T-helper 22 cell (primary cell): ENCODE results near the gene UMAD1.

Experiments used
- DNase-seq: peaks from one replicate; pipeline ENCODE4 v3.0.0-alpha.2; 2020; ENCODE audit warnings: low read depth

UMAD1 gene

DNA sequence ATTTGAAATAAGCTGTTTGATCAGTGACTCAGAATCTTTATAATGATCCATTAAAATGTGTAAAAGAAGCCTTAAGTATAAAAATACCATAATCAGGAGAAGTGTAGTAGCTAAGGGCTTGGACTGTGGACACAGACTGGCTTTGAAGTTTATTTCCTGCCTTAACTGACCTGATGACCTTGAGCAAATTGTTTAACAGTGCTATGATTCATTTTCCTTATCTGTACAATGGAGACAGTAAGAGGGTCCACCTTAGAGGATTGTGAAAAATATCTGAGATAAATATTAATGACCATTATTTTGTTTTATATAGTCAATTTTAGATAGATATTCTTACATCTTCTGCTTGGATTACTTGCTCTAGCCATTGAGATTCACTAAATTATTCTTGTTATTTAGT is 91.2 kb downstream of the UMAD1 start:
- no peak for DNase-seq

DNA sequence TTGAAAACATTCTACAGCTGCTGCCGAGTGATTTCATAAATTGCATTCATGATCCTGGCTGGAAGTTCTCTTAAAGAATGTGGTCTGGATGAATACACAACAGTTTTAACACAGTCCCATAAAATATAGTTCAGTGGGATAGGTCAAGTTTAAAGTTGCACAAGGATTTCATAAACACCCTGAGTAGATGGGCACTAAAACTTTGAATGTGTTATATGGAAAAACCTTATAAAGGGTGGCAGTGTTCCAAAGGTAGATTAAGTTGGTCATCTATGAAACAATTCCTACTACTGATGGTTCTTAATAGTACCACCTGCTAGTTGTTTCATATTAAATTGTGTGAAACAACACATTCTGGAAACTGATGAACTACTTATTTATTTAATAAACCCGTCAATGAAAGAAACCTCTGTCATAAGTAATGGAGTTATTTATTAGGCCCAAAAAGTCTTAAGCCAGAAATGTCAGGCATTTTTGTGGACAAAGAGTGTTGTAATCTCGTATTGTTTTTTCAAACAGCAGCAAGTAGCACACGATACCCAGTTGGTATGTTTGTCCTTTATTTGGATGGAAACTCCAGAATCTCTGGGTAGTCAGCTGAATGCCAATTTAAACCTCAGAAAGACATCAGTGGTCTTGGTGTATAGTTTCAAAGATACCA is 92.2 kb downstream of the UMAD1 start:
- DNase-seq, result no peak

DNA sequence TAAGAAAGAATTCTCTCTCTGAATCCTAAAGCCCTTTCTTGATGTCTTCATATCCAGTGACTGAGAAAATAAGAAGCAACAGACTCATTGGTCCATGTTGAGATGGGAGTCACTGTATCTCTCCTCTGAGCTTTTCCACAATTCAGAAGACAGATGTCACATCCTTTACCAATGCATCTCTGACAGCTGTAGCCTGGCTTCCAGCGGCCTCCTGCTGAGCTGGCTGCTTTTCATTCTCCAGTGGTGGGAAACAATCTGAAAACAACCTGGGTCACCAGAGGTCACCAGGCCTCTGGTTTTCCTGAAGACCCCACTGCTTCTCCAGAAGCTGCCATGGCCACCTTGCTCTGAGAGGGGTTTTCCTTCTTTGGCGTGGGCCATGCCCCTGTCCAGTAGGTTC is 96.1 kb downstream of the UMAD1 start:
- DNase-seq, result no peak

DNA sequence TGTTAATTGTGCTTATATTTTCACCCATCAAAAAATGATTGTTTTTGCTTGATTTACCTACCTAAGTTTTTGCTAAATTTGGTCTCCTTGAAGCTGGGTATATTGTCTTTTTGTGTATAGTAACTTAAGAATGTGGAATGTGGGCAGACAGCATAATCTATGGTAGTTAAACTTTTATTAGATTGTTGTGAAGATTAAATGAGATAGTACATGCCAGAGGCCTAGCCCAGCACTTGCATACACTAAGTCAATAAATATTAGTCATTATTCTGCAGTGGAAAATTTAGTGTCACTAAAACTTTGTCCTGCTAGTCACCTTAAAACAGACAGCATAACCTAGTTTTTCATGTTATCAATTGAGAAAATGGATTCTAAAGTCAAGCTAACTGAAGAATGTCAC is 97.1 kb downstream of the UMAD1 start:
- DNase-seq, result no peak

DNA sequence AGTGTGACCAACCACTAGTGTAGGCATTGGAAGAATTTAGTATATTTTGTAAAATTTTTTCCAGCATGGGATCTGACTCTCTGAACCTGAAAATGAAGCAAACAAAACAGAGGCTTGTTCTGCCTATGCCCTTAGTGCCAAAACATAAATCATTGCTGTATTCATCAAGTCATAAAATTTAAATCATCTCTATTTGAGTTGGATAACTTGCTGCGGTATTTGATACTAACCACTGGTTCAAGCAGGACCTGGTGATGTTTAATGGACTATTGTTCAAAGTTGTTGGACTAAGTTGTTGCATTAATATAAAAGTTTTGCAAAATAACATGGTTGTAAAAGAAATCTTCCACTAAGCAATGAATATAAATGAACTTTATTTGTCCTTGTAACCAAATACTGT is 97.6 kb downstream of the UMAD1 start:
- DNase-seq, result no peak

DNA sequence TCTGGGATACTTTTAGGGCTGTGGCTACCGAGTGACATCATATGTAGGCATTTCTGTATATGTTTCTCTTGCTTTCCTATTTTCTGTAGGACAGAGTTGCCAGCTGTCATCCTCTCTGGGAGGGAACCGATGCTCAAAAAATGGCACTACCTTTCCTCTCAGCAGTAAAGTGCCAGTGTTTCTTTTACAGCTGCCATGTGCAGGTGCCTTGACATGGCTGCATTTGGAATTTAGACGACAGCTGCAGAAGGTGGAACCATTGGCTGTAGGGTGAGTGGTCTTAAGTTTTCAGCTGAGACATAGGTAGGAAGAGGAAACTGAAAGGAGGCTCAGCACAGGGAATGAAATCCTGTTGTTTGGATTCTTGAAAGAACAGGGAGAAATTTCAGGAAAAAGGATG is 98.1 kb downstream of the UMAD1 start:
- DNase-seq, result no peak

DNA sequence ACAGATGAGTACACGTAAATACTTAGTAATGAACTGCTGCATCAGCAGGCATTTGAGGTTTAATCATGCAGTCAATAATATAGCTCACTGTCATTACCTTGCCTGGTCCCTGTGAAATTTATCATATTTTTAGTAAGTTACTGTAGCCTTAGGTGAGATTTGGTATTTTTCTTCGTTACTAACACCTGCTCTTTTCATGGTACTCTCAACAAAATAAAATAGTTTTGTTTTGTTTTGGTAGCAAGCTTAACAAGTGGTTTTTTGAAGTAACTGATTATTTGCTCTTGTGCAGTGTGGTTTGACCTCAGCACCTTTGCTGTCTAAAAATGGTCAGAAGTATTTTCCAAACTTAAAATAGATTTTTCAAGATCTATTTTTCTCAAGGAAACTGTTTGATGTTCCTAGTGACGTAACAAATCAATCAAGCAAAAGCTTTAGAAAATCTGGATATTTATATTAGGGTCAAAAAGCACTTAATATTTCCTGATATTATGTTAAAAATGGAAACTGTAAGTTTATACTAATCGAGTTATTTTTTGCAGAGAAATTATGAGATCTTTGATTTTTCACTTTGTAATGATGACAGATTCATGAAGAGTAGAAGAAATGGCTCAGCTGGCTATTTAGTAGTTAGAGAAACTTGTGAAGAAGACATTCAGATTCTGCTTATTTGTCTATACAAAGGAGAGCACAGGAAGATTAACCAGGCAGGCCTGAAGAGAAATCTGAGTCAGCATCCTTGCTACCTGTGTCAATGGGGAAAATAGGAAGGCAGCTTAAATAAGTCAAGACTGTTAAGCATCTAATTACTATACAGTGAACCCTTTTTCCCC is 98.9 kb downstream of the UMAD1 start:
- DNase-seq, result no peak

DNA sequence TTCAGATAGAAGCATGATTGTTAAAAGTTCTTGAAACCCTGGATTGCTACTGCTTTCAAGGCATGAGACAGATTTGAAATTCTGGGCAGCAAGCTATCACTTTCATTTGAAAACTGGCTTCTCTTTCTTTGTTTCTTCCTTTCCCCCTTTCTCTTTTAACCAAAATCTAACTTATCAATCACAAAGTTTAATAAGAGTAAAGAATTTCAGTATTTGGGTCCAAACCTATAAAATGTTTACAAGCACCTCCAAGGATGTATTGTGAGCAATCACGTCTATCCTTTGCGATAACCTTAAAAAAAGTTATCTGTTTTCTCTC is 99.4 kb downstream of the UMAD1 start:
- no peak for DNase-seq

DNA sequence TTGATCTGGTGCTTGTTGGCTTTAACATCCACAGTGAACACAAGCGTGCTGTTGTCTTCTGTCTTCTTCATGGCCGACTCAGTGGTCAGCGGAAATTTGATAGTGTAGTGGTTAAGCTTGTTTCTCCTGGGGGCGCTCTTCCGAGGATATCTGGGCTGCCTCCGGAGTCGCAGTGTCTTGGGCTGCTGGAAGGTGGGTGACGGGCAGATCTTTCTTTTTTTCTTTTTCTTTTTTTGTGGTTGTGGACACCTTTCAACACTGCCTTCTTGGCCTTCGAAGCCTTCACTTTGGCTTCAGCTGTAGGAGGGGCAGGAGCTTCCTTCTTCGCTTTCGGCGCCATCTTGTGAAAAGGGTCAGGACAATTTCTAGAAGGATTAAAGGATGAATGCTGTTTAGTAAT is 101.7 kb downstream of the UMAD1 start:
- no peak for DNase-seq

DNA sequence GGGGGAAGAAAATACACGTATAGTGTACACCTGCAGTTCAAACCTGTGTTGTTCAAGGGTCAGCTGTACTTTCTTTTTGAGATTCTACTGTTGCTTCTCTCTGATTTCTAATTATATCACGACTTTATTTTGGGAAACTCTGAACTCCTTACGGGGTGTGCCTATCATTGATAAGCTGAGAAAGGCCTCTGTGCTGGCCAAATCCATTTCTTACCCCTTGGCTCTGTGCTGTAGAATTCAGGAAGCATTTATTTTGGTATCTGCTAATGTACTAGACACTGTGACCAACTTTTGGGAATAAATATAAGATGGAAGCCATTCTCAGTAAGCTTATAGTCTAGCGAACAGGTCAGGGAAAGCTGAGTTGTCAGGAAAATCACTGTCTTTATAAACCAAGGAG is 104.7 kb downstream of the UMAD1 start:
- no peak for DNase-seq

DNA sequence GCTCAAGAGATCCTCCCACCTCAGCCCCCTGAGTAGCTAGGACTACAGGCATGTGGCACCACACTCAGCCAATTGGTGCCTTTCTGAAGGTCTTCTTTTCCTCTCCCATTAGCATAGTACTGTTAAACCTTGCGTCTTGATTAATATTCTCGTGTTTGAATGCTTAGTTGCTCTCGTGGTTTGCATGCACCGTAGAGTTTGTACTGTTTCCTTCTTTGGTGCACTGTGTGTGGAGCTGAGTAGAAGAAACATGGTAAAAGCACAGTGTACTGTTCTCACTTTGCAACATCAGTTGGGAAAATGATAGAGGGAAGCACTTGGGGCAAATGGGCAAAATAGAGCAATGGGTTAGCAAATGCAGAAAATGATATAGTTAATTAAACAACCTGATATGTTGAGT is 105.4 kb downstream of the UMAD1 start:
- DNase-seq, result no peak

DNA sequence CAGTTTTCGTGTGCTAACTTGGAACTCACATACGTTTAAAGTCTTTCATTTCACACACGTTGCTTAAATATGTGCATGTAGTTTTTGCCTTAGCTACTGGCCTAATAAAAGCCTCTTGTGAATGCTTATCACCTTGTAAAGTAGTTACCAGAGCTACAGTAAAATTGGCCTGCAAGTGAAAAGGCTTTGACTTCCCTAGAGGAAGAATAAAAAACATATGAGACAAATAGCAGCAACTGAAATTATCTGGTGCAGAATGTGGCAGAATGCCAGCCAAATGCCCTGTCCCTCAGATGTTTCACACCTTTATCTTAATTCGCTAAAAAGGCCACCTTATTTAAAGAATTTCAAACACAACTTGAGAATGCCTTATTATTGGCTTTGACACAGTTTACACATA is 105.9 kb downstream of the UMAD1 start:
- DNase-seq, result no peak

DNA sequence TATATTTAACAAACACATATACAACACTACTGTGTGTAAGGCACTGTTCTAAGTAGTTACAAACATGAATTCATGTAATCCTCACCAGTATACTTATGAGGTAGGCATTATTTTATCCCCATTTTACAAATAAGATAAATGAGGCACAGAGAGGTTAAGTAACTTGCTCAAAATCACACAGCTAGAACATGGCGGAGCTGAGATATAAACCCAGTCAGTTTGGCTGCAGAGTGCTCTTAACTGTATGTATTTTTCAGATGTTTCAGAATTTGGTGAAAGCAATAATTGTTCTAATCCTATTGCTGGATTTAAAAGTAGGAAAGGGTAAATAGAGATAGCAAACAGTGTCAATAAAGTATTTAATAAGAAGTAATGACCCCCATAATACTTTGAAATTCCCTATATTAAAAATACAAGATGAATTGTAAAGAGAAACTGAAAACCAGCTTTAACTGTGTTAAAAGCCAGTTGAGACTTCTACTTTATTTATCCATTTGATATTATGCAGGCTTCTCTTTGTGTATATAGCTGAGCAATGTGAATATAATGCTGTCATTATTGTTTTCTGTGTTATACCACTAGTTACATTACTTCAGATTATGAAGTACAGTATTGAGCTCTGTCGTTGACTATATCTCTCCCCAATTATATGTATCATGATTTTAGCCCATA is 110.2 kb downstream of the UMAD1 start:
- DNase-seq, result no peak

DNA sequence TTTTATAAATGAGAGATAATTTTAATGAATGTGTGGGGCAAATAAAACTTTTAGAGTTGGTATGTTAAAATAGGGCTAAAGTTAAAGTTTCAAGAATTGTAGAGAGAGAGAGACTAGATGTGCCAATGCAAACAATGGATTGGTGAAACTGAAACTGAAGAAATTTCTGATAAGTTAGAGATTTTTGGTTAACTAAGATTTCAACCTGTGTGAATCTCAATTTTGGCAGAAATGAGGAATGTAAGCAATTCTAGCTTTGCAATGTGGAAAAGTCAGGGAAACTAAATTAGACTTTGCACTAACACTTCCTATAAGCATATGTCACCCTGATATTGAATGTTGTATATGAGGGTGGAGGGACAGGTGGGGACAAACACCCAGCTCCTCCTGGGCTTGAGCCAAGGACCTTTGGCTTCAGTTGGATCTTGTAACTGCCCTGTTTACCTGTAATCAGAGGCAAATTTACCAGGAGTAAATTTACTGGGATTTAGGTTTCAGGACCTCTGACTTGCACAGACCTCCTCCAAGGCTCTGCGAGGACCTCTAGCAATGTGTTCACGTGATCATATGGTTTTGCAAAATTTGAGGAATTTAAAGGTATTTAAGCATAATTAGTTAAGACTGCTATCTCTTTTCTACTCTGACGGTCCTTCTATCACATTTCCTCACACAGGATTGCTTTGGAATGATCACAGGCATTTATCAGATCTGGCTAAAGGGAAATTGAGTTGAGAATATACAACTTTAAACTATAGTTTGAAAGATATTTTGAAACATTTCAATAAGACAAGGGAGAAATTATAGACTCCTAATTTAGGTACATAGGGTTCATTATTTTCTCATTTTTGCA is 110.9 kb downstream of the UMAD1 start:
- DNase-seq, result no peak

DNA sequence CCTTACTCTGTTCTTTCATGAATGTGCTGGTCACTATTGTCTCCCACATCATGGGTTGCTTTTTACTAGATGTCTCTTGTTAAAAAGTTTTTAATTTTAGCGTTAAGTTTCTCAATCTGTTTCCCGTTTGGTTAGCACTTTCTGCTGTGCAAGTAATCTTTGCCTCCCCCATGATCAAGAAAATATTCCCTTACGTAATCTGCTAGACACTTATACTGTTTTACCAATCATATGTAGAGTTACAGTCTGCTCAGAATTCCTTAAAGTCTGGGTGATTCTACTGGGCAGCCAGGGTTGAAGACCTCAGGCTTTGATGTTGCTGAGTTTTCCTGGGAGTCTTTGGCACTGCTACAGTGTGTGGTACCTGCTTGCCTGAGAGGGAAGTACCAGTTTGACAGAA is 116.0 kb downstream of the UMAD1 start:
- no peak for DNase-seq

DNA sequence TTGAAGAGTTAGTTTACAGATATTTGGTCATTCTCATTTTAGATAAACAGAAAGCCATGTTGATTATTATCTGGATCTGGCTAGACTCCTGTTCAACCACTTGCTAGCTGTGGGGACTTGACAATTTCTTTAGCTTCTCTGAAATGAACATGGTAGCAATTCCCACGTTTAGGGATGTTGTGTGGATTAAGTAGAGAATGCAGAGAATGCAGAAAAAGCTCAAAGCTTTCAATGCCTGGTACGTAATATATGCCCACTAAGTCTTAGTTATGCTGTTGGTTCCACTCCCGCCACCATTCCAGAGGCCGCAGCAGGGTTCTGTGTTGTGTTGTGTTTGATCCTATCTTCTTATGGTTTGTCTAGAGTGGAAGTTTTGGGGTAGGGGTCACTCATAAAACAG is 117.0 kb downstream of the UMAD1 start:
- no peak for DNase-seq

DNA sequence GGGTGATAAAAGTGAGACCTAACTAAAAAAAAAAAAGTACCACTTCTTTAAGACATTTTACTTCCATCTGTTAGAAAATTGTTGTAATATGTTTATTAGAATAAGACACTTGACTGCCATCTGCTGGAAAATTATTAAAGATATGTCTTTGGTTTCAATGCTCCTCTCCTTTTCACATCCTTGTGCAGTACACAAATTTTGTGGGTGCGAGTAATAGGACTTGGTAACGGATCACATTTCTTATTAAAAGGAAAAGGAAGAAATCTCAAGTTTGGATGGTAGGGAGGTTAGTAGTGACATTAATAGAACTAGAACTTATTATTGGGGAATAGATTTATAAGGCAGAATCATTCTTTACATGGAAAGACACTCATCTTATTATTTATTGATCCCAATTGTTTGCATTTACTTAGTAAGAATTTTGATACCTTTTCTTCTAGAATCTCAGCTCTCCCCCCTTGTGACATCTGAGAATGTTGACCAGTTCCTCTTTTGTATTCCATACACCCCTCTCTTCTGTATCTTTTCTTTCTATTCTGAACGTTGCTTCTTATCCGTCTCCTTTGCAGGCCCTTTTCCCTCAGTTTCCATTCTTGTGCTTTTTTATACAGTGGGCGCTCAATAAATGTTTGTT is 120.9 kb downstream of the UMAD1 start:
- no peak for DNase-seq

DNA sequence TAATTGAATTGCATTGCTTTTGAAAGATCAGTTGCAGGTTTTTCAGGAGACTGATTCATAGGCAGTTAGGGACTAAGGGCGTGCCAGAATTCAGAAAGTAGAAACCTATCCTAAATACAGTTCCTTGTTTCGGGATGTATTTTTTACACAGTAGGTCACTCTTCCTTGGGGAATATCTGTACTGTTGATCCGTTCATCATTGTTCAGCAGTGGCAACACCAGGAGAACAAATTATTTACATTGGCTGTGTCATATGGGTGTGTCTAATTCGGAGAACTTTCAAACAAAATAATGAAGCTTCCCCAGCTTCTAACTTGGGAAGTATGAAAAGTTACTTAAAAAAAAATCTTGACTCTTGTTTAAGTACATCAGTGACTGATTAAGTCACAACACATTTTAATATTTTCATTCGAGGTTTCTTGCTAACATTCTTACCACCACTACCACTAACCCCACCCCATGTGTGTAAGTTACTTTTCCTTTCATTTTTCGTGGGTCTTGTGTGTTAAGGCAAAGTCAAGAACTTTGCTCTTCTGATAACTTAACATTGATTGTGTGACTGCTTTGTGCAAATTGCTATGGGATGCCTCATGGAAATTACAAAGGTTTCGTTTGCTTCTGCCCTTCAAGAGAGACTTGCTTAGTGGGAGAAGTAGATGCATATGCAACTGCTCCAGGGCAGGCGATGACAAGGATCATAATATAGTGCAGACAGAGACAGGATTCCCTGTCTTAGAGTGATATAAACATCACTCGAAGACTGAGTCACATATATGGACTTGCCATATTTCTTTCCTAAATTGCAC is 121.6 kb downstream of the UMAD1 start:
- DNase-seq, result no peak

DNA sequence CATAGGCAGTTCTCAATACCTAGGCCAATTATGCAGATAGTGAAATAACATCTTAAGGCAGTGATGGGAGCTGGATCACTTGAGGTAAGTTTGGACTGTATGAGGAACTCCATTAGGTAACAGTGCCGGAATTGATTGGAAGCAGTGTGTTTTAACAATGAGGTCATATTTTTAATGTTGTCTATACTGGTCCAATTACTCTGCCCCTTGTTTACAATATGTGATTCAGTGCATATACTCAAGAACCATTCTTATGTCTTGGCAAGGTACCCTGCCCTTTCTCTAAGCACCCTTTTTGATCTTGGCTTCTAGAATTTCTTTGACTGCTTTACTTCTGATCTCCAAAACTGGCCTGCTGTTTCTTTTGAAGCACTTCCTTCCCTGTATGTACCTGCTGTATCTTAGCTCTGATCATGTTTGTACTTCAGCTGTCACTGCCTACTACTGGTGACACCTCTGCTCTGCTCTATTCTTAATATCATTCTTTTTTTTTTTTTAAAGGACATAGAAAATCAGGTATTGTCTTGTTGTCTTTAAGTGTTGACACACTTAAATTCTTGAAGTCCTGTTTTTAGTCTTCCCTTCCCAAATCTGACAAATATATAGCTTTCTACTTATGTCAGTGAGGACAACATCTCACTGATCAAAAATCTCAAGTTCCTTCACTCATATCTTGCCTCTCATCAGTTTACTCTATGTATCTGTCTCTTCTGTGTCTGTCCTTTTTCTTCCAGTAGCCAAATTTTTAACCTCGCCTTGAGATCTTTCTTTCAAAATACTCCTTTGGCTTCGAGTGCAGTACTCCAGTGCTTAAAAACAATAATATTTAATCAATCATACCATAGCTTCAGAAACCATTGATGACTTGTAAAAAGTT is 124.2 kb downstream of the UMAD1 start:
- DNase-seq, result no peak

DNA sequence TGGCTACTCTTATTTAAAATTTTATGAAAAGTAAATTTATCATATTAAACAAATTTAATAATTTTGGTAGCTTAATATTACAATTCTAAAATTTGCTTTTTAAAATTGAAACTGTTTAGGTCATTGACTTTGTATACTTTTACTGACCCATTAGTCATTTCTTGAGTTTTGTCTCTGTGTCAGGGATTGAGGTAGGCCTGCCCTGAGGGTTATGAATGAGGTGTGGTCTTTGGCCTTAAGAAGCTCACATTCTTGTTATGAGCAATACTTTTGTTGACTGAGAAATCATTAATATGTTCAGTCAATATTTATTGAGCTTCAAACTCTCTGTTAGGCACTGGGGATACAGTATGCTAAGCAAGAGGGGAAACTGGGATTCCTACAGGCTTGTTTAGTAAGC is 124.9 kb downstream of the UMAD1 start:
- no peak for DNase-seq
